DND-41 (cell line): ENCODE results near the gene MON1B.

Experiments
- ATAC-seq: fragments of 200-7000 bp; cut with Tn5 transposase; 3 replicates; pipeline ENCODE4 v1.9.1; 2021; ENCODE audit warnings: low read depth; ENCODE audit not compliant: insufficient read depth
- DNase-seq: peaks from one replicate; pipeline ENCODE4 v3.0.0-alpha.2; 2020
- H2AFZ ChIP-seq: 2 replicates; pipeline ENCODE4 v1.6.0; 2012; ENCODE audit warnings: low read depth, low read length
- H3K27ac ChIP-seq: 2 replicates; pipeline ENCODE4 v1.5.1; 2012; ENCODE audit warnings: low read length, inconsistent platforms
- H3K27me3 ChIP-seq: fragments of 200-600 bp; sonication (generic); 2 replicates; pipeline ENCODE4 v1.6.0; 2012; ENCODE audit warnings: low read length, mild to moderate bottlenecking, inconsistent platforms; ENCODE audit not compliant: insufficient read depth, poor library complexity
- H3K36me3 ChIP-seq: 2 replicates; pipeline ENCODE4 v1.5.1; 2012; ENCODE audit warnings: low read length, inconsistent platforms; ENCODE audit not compliant: insufficient read depth
- H3K4me1 ChIP-seq: 2 replicates; pipeline ENCODE4 v1.5.1; 2012; ENCODE audit warnings: mild to moderate bottlenecking, low read length; ENCODE audit not compliant: insufficient read depth
- H3K4me2 ChIP-seq: 2 replicates; pipeline ENCODE4 v1.6.0; 2012; ENCODE audit warnings: mild to moderate bottlenecking, moderate library complexity, low read length, inconsistent platforms; ENCODE audit not compliant: insufficient read depth
- H3K4me3 ChIP-seq, 2 experiments: fragments of 200-600 bp in 1 of 2; shearing (Covaris generic) in 1 of 2; 2 replicates each; pipeline ENCODE4 v1.5.1; 2012 to 2016; ENCODE audit warnings: inconsistent platforms in 2 of 2, low read length in 2 of 2, mild to moderate bottlenecking in 2 of 2, low read depth in 1 of 2, moderate library complexity in 1 of 2
- H3K79me2 ChIP-seq: 2 replicates; pipeline ENCODE4 v1.6.0; 2012; ENCODE audit warnings: low read length, inconsistent platforms; ENCODE audit not compliant: insufficient read depth
- H3K9ac ChIP-seq: 2 replicates; pipeline ENCODE4 v1.6.0; 2012; ENCODE audit warnings: low read depth, mild to moderate bottlenecking, inconsistent platforms, low read length, moderate library complexity
- H3K9me3 ChIP-seq: 2 replicates; pipeline ENCODE4 v1.5.1; 2012; ENCODE audit warnings: low read length, moderate library complexity, mild to moderate bottlenecking, inconsistent platforms; ENCODE audit not compliant: insufficient read depth, severe bottlenecking
- H4K20me1 ChIP-seq: 2 replicates; pipeline ENCODE4 v1.6.0; 2012; ENCODE audit warnings: low read length; ENCODE audit not compliant: insufficient read depth
- EZH2 ChIP-seq: IDR thresholded peaks from 3 replicates; pipeline ENCODE4 v1.6.1; 2012; ENCODE audit warnings: borderline replicate concordance, low read depth, mild to moderate bottlenecking, moderate library complexity, low read length, inconsistent platforms; ENCODE audit not compliant: severe bottlenecking
- TF ChIP-seq, protein P1 (sequence below): IDR thresholded peaks from 2 replicates; pipeline ENCODE4 v1.5.1; 2012; ENCODE audit warnings: borderline replicate concordance, low read length, moderate library complexity, mild to moderate bottlenecking; ENCODE audit not compliant: poor library complexity, severe bottlenecking; ENCODE audit errors: extremely low read depth

The MON1B gene

GRCh38 chr16:77214411-77215138 is 23.6 kb downstream of the MON1B start:
- H3K4me3 ChIP-seq, result no peak overlapping the region
- ATAC-seq, result no peak
- no peaks in the 10 kb centered on the region for H4K20me1 ChIP-seq
- no peaks in the 10 kb centered on the region for H3K79me2 ChIP-seq
- no peak for TF ChIP-seq EZH2
- TF ChIP-seq, protein P1, sequence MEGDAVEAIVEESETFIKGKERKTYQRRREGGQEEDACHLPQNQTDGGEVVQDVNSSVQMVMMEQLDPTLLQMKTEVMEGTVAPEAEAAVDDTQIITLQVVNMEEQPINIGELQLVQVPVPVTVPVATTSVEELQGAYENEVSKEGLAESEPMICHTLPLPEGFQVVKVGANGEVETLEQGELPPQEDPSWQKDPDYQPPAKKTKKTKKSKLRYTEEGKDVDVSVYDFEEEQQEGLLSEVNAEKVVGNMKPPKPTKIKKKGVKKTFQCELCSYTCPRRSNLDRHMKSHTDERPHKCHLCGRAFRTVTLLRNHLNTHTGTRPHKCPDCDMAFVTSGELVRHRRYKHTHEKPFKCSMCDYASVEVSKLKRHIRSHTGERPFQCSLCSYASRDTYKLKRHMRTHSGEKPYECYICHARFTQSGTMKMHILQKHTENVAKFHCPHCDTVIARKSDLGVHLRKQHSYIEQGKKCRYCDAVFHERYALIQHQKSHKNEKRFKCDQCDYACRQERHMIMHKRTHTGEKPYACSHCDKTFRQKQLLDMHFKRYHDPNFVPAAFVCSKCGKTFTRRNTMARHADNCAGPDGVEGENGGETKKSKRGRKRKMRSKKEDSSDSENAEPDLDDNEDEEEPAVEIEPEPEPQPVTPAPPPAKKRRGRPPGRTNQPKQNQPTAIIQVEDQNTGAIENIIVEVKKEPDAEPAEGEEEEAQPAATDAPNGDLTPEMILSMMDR, result no peak
- no peak overlapping the region for H3K4me2 ChIP-seq
- peaks cover 5% of the 10 kb centered on the region for H3K9me3 ChIP-seq
- DNase-seq, result no peak
- no peaks in the 10 kb centered on the region for H3K36me3 ChIP-seq
- no peaks in the 10 kb centered on the region for H3K4me1 ChIP-seq
- H3K27me3 ChIP-seq, result no peaks in the 10 kb centered on the region
- H3K27ac ChIP-seq, result no peak overlapping the region
- H3K9ac ChIP-seq, result no peak overlapping the region
- no peak overlapping the region for H2AFZ ChIP-seq

DNA sequence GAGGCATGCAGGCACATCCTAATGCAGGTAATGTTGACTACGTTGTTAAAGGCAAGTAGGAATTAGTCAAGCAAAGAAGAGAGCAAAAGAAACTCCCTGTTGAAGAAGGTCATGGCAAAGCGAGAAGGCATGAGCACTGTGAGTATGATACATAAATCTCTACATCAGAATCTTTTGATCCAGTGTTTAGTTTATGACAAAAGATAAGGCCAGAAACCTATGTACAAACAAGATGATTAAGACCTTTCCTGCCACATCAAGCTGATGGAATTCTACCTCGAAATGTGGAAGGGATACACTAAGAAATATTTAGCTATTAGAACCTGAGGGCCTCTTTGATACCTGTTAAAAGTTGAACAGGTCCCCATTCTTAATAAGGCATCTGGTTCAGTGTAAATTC is 28.4 kb downstream of the MON1B start:
- no peak overlapping the region for H3K4me3 ChIP-seq
- H3K9me3 ChIP-seq, result no peaks in the 10 kb centered on the region

GRCh38 chr16:77220427-77220826 is 29.4 kb downstream of the MON1B start:
- no peaks in the 10 kb centered on the region for H3K79me2 ChIP-seq
- H3K27me3 ChIP-seq, result no peaks in the 10 kb centered on the region
- H3K4me2 ChIP-seq, result no peak overlapping the region
- no peak overlapping the region for H3K4me3 ChIP-seq
- H3K9ac ChIP-seq, result no peak overlapping the region
- H4K20me1 ChIP-seq, result no peaks in the 10 kb centered on the region
- DNase-seq (no peak), ATAC-seq (no peak)
- H3K27ac ChIP-seq, result no peak overlapping the region
- no peak overlapping the region for H2AFZ ChIP-seq
- no peaks in the 10 kb centered on the region for H3K4me1 ChIP-seq
- TF ChIP-seq, protein P1, result no peak
- TF ChIP-seq EZH2, result no peak
- no peaks in the 10 kb centered on the region for H3K9me3 ChIP-seq
- H3K36me3 ChIP-seq, result no peaks in the 10 kb centered on the region

More for the DNA sequence above, 28.4 kb downstream of the MON1B start:
- Histone ChIP-seq H3K79me2 (no peaks in the 10 kb centered on the region), H3K4me1 (no peaks in the 10 kb centered on the region), H3K27me3 (no peaks in the 10 kb centered on the region), H3K36me3 (no peaks in the 10 kb centered on the region), H3K27ac (no peak overlapping the region), H3K9ac (no peak overlapping the region), H4K20me1 (no peaks in the 10 kb centered on the region), H2AFZ (no peak overlapping the region), H3K4me2 (no peak overlapping the region)
- no peak for ATAC-seq
- DNase-seq, result no peak
- TF ChIP-seq, protein P1, result no peak
- no peak for TF ChIP-seq EZH2

GRCh38 chr16:77221482-77221881 is 30.5 kb downstream of the MON1B start:
- H3K27me3 ChIP-seq, result peaks cover 2% of the 10 kb centered on the region
- no peak for ATAC-seq
- H3K27ac ChIP-seq, result no peak overlapping the region
- TF ChIP-seq, protein P1, result no peak
- TF ChIP-seq EZH2, result no peak
- no peaks in the 10 kb centered on the region for H3K36me3 ChIP-seq
- H3K4me2 ChIP-seq, result no peak overlapping the region
- H3K9ac ChIP-seq, result no peak overlapping the region
- H3K9me3 ChIP-seq, result no peaks in the 10 kb centered on the region
- no peak overlapping the region for H3K4me3 ChIP-seq
- DNase-seq, result no peak
- no peaks in the 10 kb centered on the region for H3K4me1 ChIP-seq
- H3K79me2 ChIP-seq, result no peaks in the 10 kb centered on the region
- no peak overlapping the region for H2AFZ ChIP-seq
- H4K20me1 ChIP-seq, result no peaks in the 10 kb centered on the region
